Stimulated activated CD8-positive, alpha-beta memory T cell treated with anti-CD3 and anti-CD28 coated beads, Interleukin-4, amount 100 ng/mL, for 48 hours (primary cell): Measurements from ENCODE around the gene CD53.
"Not testable (repeated sequence)": the region's sequence is repeated elsewhere in the genome, so short reads cannot be mapped to it uniquely, and the experiment has no call there.

Experiments
- DNase-seq: peaks from one replicate; pipeline ENCODE4 v3.0.0-alpha.2; 2020

CD53 gene

GRCh38 chr1:110872745-110873720, at the start of gene CD53:
Gene CD53, plus strand, starts transcription at chr1:110873148. Its CDS starts 18,261 bp downstream, at chr1:110891409.
- peak; percentile 48 for DNase-seq

GRCh38 chr1:110824192-110824591, 48.8 kb upstream of the CD53 start:
- no peak for DNase-seq

GRCh38 chr1:110829955-110830553, 42.9 kb upstream of the CD53 start:
- no peak for DNase-seq

GRCh38 chr1:110833779-110834178, 39.2 kb upstream of the CD53 start:
- DNase-seq: not testable (repeated sequence)

DNA sequence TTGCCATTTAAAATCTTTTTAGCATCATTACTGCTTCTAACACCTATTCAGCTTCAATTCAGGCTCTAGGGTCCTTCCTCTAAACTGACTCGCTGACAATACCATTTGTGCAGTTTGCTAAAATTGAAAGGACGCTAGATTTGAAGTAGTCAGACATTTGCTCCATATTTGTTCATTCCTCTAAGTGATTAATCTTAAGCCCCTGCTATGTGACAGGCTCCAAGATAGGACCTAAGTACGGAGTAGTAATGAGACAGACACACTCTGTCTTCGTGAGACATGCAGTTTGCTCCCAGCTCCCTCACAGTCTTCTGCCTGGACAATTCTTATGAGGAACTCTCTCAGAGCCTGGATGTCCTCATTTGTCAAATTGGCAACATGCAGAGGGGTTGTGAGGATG, 26.1 kb upstream of the CD53 start:
- no peak for DNase-seq

DNA sequence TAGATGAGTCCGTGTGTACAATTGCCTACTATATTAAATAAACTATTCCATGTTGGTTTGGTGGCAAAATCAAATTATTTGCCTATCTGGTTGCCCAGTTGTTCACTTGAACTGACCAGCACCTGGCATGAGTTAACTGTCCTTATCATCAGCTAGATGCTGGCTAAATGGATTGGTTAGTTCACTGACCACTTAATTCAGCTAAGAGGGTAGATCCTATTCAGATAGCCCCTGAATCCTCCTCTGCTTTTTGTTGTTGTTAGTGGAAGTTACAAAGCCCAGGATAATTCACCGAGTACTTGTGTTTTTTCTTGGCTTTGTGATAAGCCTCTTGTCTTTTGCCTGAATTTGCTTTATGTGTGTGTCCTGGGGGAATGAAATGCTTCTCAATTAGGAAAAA, 22.8 kb upstream of the CD53 start:
- DNase-seq: no peak

GRCh38 chr1:110850627-110851026, 22.3 kb upstream of the CD53 start:
- DNase-seq: no peak

GRCh38 chr1:110853135-110853534, 19.8 kb upstream of the CD53 start:
- DNase-seq: no peak

DNA sequence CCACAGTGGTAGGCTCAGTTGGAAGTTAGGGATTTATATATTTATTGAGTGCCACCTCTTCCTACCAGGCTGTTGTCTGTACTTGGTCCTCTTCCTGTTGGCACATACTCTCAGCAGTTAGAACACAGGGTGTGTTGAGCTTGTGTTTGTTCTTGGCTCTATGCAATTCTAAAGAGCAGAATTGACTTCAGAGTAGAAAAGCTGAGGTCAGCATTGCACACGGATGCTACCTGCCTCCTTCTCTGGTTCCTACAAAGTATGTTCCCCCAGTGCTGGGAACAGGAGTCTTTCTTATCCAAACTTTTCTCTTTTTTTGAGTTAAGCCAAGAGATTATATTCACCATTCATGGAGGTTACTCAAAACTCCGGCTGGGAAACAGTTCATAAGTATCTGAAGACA, 16.5 kb upstream of the CD53 start:
- DNase-seq: no peak

GRCh38 chr1:110857964-110858948, 14.7 kb upstream of the CD53 start:
- DNase-seq: no peak

- no peak for DNase-seq
These were observed 13.9 kb upstream of the CD53 start for GRCh38 chr1:110859062-110859461.

- no peak for DNase-seq
These were observed 12.8 kb upstream of the CD53 start for GRCh38 chr1:110860174-110860573.

DNA sequence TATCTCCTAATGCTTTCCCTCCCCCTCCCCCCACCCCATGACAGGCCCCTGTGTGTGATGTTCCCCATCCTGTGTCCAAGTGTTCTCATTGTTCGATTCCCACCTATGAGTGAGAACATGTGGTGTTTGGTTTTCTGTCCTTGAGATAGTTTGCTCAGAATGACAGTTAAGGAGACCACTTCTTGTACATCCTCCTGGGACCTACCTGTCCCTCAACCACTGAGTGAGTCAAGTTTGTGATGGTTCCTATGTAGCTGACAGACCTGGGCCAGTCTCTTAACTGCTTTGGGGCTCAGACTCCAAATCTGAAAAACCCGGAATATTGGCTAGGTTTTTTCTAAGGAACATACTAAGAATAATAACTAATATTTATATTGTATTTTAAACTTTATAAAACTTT, 12.3 kb upstream of the CD53 start:
- DNase-seq: not testable (repeated sequence)

DNA sequence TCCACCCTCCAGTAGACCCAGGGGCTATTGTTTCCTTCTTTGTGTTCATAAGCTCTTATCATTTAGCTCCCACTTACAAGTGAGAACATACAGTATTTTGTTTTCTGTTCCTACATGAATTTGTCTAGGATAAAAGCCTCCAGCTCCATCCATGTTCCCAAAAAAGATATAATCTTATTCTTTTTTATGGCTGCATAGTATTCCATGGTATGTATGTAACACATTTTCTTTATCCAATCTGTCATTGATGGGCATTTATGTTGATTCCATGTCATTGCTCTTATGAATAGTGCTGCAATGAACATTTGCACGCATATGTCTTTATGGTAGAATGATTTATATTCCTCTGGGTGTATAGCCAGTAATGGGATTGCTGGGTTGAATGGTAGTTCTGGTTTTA, 11.0 kb upstream of the CD53 start:
- not testable (repeated sequence) for DNase-seq

DNA sequence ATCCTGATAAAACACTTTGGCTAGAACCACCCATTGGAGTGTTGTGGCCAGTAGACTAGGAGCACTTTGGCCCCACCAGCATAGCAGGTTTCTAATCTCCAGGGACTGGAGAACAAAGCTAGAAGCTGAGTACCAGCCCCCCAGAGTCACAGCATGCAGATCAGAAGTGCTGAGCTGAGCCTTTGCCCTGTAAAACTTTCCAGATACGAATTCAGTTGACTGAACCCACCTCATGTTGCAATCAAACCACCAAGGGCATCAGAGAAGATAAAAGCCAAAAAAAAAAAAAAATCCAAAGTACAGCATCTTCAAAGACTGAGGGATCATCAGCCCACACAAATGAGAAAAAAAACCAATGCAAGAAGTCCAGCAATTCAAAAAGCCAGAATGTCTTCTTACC, 8.7 kb upstream of the CD53 start:
- DNase-seq: no peak

- no peak for DNase-seq
These were observed 2.1 kb upstream of the CD53 start for GRCh38 chr1:110870721-110871388.

GRCh38 chr1:110872366-110872744, 593 bp upstream of the CD53 start:
- DNase-seq: no peak

GRCh38 chr1:110873856-110874255, 908 bp downstream of the CD53 start:
- no peak for DNase-seq

DNA sequence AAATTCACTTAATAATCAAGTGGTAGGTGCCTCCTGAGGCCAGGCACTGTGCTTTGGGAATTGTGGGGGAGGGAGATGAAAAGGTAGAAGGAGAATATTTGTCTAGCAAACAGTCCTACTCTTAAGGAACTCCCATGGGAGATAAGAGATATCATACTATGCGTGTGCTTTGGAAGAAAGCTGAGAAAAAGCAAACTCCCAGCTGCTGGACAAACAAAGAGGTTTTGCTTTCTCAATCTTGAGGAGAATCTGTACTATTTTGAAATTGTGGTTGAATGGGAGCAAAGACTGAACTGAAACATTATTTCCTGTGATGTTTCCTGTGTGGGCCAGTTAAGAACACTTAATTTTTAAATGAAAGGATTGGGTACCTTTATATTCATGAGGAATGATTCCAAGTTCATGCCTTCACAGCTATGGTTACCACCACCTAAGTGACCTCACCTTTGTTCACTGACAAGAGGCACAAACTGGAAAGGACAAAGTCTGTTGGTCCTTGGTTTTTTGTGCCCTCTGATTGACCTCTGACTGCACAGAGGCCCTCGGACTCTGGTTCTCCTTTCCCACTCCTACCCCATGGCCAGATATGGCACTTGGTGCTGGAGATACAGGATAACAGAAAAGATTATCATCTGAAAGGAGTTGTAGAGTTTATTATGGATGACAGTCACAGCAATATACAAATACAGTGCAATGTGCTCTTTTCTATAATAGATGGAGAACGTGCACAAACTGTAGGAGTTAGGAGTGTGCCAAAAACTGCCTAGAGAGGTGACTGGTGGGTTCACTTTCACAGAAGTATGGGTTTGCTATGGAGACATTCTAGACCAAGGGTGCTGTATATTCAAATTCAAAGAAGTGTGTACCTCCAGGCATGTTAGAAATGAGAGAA, 1.6 kb downstream of the CD53 start:
- DNase-seq: no peak

- DNase-seq: peak; percentile 66
These were observed 2.3 kb downstream of the CD53 start for GRCh38 chr1:110875216-110875731.

GRCh38 chr1:110876748-110877341, 3.9 kb downstream of the CD53 start:
- DNase-seq: no peak
